Measurements from ENCODE around the gene CACFD1. TPM values are rescaled to one million over a fixed set of nuclear protein-coding genes. Genes with fewer than 3 reads are reported as not detected.

The CACFD1 gene
- total RNA-seq, 1 experiment from 2014 or later, result 2.6 TPM

GRCh38 chr9:133499132-133499891 is 39.5 kb downstream of the CACFD1 start:
- DNase-seq (ENCODE audit: low read depth), result no peak

- DNase-seq (ENCODE audit: low read depth), result no peak
These were observed 40.1 kb downstream of the CACFD1 start for GRCh38 chr9:133499892-133500270.

GRCh38 chr9:133502112-133502511 is 42.3 kb downstream of the CACFD1 start:
- DNase-seq (ENCODE audit: low read depth), result no peak

- no peak for DNase-seq (ENCODE audit: low read depth)
These were observed 45.5 kb downstream of the CACFD1 start for GRCh38 chr9:133505186-133505830.

GRCh38 chr9:133505901-133506652 is 46.3 kb downstream of the CACFD1 start:
- peak; percentile 37 for DNase-seq (ENCODE audit: low read depth)

GRCh38 chr9:133506653-133507038 is 46.9 kb downstream of the CACFD1 start:
- DNase-seq (ENCODE audit: low read depth), result peak; percentile 86

- no peak for DNase-seq (ENCODE audit: low read depth)
These were observed 47.6 kb downstream of the CACFD1 start for GRCh38 chr9:133507246-133507965.

- no peak for DNase-seq (ENCODE audit: low read depth)
These were observed 48.3 kb downstream of the CACFD1 start for GRCh38 chr9:133508046-133508445.

GRCh38 chr9:133509179-133510083 is 49.7 kb downstream of the CACFD1 start:
- peak; percentile 44 for DNase-seq (ENCODE audit: low read depth)

- DNase-seq (ENCODE audit: low read depth), result no peak
These were observed 51.2 kb downstream of the CACFD1 start for GRCh38 chr9:133510926-133511505.

- DNase-seq (ENCODE audit: low read depth), result no peak
These were observed 51.8 kb downstream of the CACFD1 start for GRCh38 chr9:133511607-133512006.

- no peak for DNase-seq (ENCODE audit: low read depth)
These were observed 52.8 kb downstream of the CACFD1 start for GRCh38 chr9:133512253-133513213.

GRCh38 chr9:133513214-133514100 is 53.7 kb downstream of the CACFD1 start:
- no peak for DNase-seq (ENCODE audit: low read depth)

GRCh38 chr9:133514460-133515239 is 54.9 kb downstream of the CACFD1 start:
- DNase-seq (ENCODE audit: low read depth), result no peak

- no peak for DNase-seq (ENCODE audit: low read depth)
These were observed 55.4 kb downstream of the CACFD1 start for GRCh38 chr9:133515240-133515610.

GRCh38 chr9:133515615-133516255 is 56.0 kb downstream of the CACFD1 start:
- DNase-seq (ENCODE audit: low read depth), result no peak

All from Daoy (cell line).